Activated naive CD8-positive, alpha-beta T cell treated with anti-CD3 and anti-CD28 coated beads, Interleukin-2, amount 10 ng/mL, durations not matched to agents 7 days and 5 days (primary cell): ENCODE measurements around the gene WNK1. TPM values are rescaled to one million over a fixed set of nuclear protein-coding genes. Genes with fewer than 3 reads are reported as not detected.

Experiments used
- ATAC-seq: fragments of 150-1000 bp; cut with Tn5 transposase; one replicate; pipeline ENCODE4 v1.10.0; 2021; ENCODE audit warnings: low read depth, moderate library complexity
- POLR2A ChIA-PET: fragments of 350-600 bp; sonication (Branson Sonifier 250); formaldehyde crosslinking; loops from one replicate; lab custom pipeline; 2021; ENCODE audit warnings: antibody characterized with exemption; lab: Charles Lee
- DNase-seq: peaks from one replicate; pipeline ENCODE4 v3.0.0; 2021
- H3K27ac Mint-ChIP-seq: one replicate; pipeline ENCODE4 v1.8.0; 2022; ENCODE audit warnings: mild to moderate bottlenecking, mixed read lengths
- H3K27me3 Mint-ChIP-seq: one replicate; pipeline ENCODE4 v1.8.0; 2022; ENCODE audit warnings: mild to moderate bottlenecking, moderate library complexity, mixed read lengths
- H3K36me3 Mint-ChIP-seq: one replicate; pipeline ENCODE4 v1.8.0; 2021; ENCODE audit warnings: mild to moderate bottlenecking, mixed read lengths
- H3K4me1 Mint-ChIP-seq: one replicate; pipeline ENCODE4 v1.8.0; 2021; ENCODE audit warnings: mixed read lengths
- H3K4me3 Mint-ChIP-seq: one replicate; pipeline ENCODE4 v1.8.0; 2022; ENCODE audit warnings: mild to moderate bottlenecking, moderate library complexity, mixed read lengths
- H3K9me3 Mint-ChIP-seq: one replicate; pipeline ENCODE4 v1.8.0; 2021; ENCODE audit warnings: mixed read lengths
- total RNA-seq, 2 experiments: library from RNA; stranded (reverse); gene quantifications; one replicate each; pipeline ENCODE4 v1.2.3, GENCODE V29; 2021

WNK1 gene
- total RNA-seq, 2 experiments from 2014 or later = 201 to 204 TPM

- Mint-ChIP-seq H3K36me3 (peaks cover 28% of the 10 kb centered on the region), H3K4me1 (peaks cover 57% of the 10 kb centered on the region), H3K9me3 (peaks cover 8% of the 10 kb centered on the region), H3K4me3 (peak overlapping the region; percentile 3), H3K27ac (peak overlapping the region; percentile 70), H3K27me3 (no peaks in the 10 kb centered on the region)
- POLR2A ChIA-PET = interaction anchor here (2.3 to 4.4 kb wide), 2 partner anchors 25 to 41 kb away, joined by 8 to 71 read pairs; partner anchors contain the start of gene WNK1
- DNase-seq (no peak), ATAC-seq (no peak)
These were observed 25.9 kb upstream of the WNK1 start for GRCh38 chr12:726281-727140.

GRCh38 chr12:727321-727720, 25.1 kb upstream of the WNK1 start:
- no peaks in the 10 kb centered on the region for H3K27me3 Mint-ChIP-seq
- POLR2A ChIA-PET = interaction anchor here (1.3 to 4.4 kb wide), 4 partner anchors 9 to 84 kb away, joined by 6 to 71 read pairs (median 8); partner anchors contain the start of gene WNK1
- DNase-seq = no peak
- H3K9me3 Mint-ChIP-seq = peaks cover 8% of the 10 kb centered on the region
- H3K36me3 Mint-ChIP-seq = peaks cover 31% of the 10 kb centered on the region
- peaks cover 55% of the 10 kb centered on the region for H3K4me1 Mint-ChIP-seq
- no peak overlapping the region for H3K4me3 Mint-ChIP-seq
- no peak for ATAC-seq
- H3K27ac Mint-ChIP-seq = peak overlapping the region; percentile 59

- Mint-ChIP-seq H3K4me1 (peaks cover 47% of the 10 kb centered on the region), H3K36me3 (peaks cover 31% of the 10 kb centered on the region), H3K27ac (peak overlapping the region; percentile 82), H3K27me3 (no peaks in the 10 kb centered on the region), H3K9me3 (peaks cover 8% of the 10 kb centered on the region), H3K4me3 (peak overlapping the region; percentile 52)
- ATAC-seq = peak; percentile 70
- POLR2A ChIA-PET = interaction anchor here (0.6 to 4.4 kb wide), 17 partner anchors 9 to 154 kb away, joined by 3 to 71 read pairs (median 5); partner anchors contain the start of gene WNK1
- DNase-seq = no peak
These were observed 23.6 kb upstream of the WNK1 start for GRCh38 chr12:728781-729180.

- H3K36me3 Mint-ChIP-seq = peaks cover 31% of the 10 kb centered on the region
- POLR2A ChIA-PET = interaction anchor here (0.6 to 4.4 kb wide), 13 partner anchors 9 to 111 kb away, joined by 3 to 71 read pairs (median 6); partner anchors contain the start of gene WNK1
- peaks cover 8% of the 10 kb centered on the region for H3K9me3 Mint-ChIP-seq
- no peak for ATAC-seq
- H3K27ac Mint-ChIP-seq = peak overlapping the region; percentile 82
- H3K4me1 Mint-ChIP-seq = peaks cover 44% of the 10 kb centered on the region
- H3K4me3 Mint-ChIP-seq = peak overlapping the region; percentile 52
- H3K27me3 Mint-ChIP-seq = no peaks in the 10 kb centered on the region
- DNase-seq = no peak
These were observed 23.2 kb upstream of the WNK1 start for GRCh38 chr12:729221-729620.

GRCh38 chr12:730550-730949, 21.8 kb upstream of the WNK1 start:
- DNase-seq (no peak), ATAC-seq (no peak)
- POLR2A ChIA-PET = interaction anchor here (0.9 to 4.4 kb wide), 2 partner anchors 11 to 21 kb away, joined by 3 to 71 read pairs; partner anchors contain the start of gene WNK1
- Mint-ChIP-seq H3K4me1 (peaks cover 34% of the 10 kb centered on the region), H3K27ac (peak overlapping the region; percentile 13), H3K36me3 (peaks cover 26% of the 10 kb centered on the region), H3K4me3 (no peak overlapping the region), H3K9me3 (peaks cover 8% of the 10 kb centered on the region), H3K27me3 (no peaks in the 10 kb centered on the region)

- Mint-ChIP-seq H3K9me3 (no peaks in the 10 kb centered on the region), H3K4me3 (no peak overlapping the region), H3K36me3 (peaks cover 4% of the 10 kb centered on the region), H3K27me3 (no peaks in the 10 kb centered on the region), H3K4me1 (peaks cover 11% of the 10 kb centered on the region), H3K27ac (no peak overlapping the region)
- no peak for ATAC-seq
- POLR2A ChIA-PET = interaction anchor here (1.9 to 2.0 kb wide), 2 partner anchors 8 to 13 kb away, joined by 8 read pairs; no protein-coding TSS in a partner anchor
- DNase-seq = no peak
These were observed 15.1 kb upstream of the WNK1 start for GRCh38 chr12:737122-737739.

- Mint-ChIP-seq H3K27me3 (no peaks in the 10 kb centered on the region), H3K4me3 (no peak overlapping the region), H3K9me3 (no peaks in the 10 kb centered on the region), H3K36me3 (peaks cover 6% of the 10 kb centered on the region), H3K27ac (no peak overlapping the region), H3K4me1 (peaks cover 18% of the 10 kb centered on the region)
- POLR2A ChIA-PET = interaction anchor here (0.6 to 1.9 kb wide), 2 partner anchors 10 to 85 kb away, joined by 6 to 8 read pairs; no protein-coding TSS in a partner anchor
- DNase-seq (no peak), ATAC-seq (no peak)
These were observed 13.7 kb upstream of the WNK1 start for GRCh38 chr12:738712-739111.

GRCh38 chr12:739349-739748, 13.0 kb upstream of the WNK1 start:
- DNase-seq = no peak
- Mint-ChIP-seq H3K9me3 (no peaks in the 10 kb centered on the region), H3K4me3 (no peak overlapping the region), H3K36me3 (peaks cover 6% of the 10 kb centered on the region), H3K27ac (no peak overlapping the region), H3K27me3 (no peaks in the 10 kb centered on the region), H3K4me1 (peaks cover 24% of the 10 kb centered on the region)
- POLR2A ChIA-PET = interaction anchor here (1.9 kb wide), 1 partner anchor 10 kb away, joined by 8 read pairs; no protein-coding TSS in a partner anchor
- ATAC-seq = no peak

GRCh38 chr12:740921-741320, 11.5 kb upstream of the WNK1 start:
- H3K27me3 Mint-ChIP-seq = no peaks in the 10 kb centered on the region
- no peak overlapping the region for H3K4me3 Mint-ChIP-seq
- POLR2A ChIA-PET = interaction anchor here (0.9 to 3.4 kb wide), 3 partner anchors 9 to 55 kb away, joined by 3 to 10 read pairs (median 6); no protein-coding TSS in a partner anchor
- DNase-seq (no peak), ATAC-seq (no peak)
- H3K4me1 Mint-ChIP-seq = peaks cover 27% of the 10 kb centered on the region
- no peaks in the 10 kb centered on the region for H3K9me3 Mint-ChIP-seq
- peaks cover 8% of the 10 kb centered on the region for H3K36me3 Mint-ChIP-seq
- H3K27ac Mint-ChIP-seq = no peak overlapping the region

- Mint-ChIP-seq H3K36me3 (peaks cover 10% of the 10 kb centered on the region), H3K27me3 (no peaks in the 10 kb centered on the region), H3K4me1 (peaks cover 11% of the 10 kb centered on the region), H3K4me3 (peak overlapping the region; percentile 81), H3K27ac (peak overlapping the region; percentile 85), H3K9me3 (no peaks in the 10 kb centered on the region)
- DNase-seq (no peak), ATAC-seq (no peak)
- POLR2A ChIA-PET = interaction anchor here (1.8 to 6.1 kb wide), 10 partner anchors 9 to 180 kb away, joined by 6 to 87 read pairs (median 26); partner anchors contain the start of gene NINJ2
These were observed 2.6 kb upstream of the WNK1 start for GRCh38 chr12:749751-750270.

- peaks cover 14% of the 10 kb centered on the region for H3K36me3 Mint-ChIP-seq
- no peak for ATAC-seq
- no peak overlapping the region for H3K27ac Mint-ChIP-seq
- no peaks in the 10 kb centered on the region for H3K9me3 Mint-ChIP-seq
- H3K27me3 Mint-ChIP-seq = no peaks in the 10 kb centered on the region
- POLR2A ChIA-PET = interaction anchor here (0.5 to 6.1 kb wide), 31 partner anchors 9 to 842 kb away, joined by 3 to 87 read pairs (median 8); partner anchors contain the start of genes KDM5A and NINJ2
- H3K4me1 Mint-ChIP-seq = peaks cover 13% of the 10 kb centered on the region
- no peak overlapping the region for H3K4me3 Mint-ChIP-seq
- DNase-seq = no peak
These were observed 1.8 kb upstream of the WNK1 start for GRCh38 chr12:750366-751191.
